GM23338 (cell line): ENCODE data around the gene TMC1. TPM values are rescaled to one million over a fixed set of nuclear protein-coding genes. Genes with fewer than 3 reads are reported as not detected.
A peak's percentile ranks its signal among the peaks of the same experiment; 100 is the strongest.

Experiments
- ATAC-seq: fragments of 200-7000 bp; cut with Tn5 transposase; 3 replicates; pipeline ENCODE4 v1.9.1; 2020
- DNase-seq: peaks from one replicate; pipeline ENCODE4 v3.0.0-alpha.2; 2015; ENCODE audit warnings: low spot score
- H2AFZ ChIP-seq: fragments of 200-600 bp; sonication (generic); 2 replicates; pipeline ENCODE4 v1.8.0; 2016; ENCODE audit warnings: antibody characterized with exemption, mild to moderate bottlenecking, moderate library complexity
- H3F3A ChIP-seq: fragments of 200-600 bp; sonication (generic); replicated peaks from 2 replicates; pipeline ENCODE4 v1.8.0; 2017; ENCODE audit warnings: antibody characterized with exemption, mixed run types, low read depth
- H3K27ac ChIP-seq: fragments of 200-600 bp; sonication (generic); 2 replicates; pipeline ENCODE4 v1.6.1; 2016; ENCODE audit warnings: low read depth
- H3K27me3 ChIP-seq: fragments of 200-600 bp; sonication (generic); 2 replicates; pipeline ENCODE4 v1.8.0; 2016; ENCODE audit warnings: mild to moderate bottlenecking, mixed run types, moderate library complexity; ENCODE audit not compliant: insufficient read depth
- H3K36me3 ChIP-seq: fragments of 200-600 bp; sonication (generic); 2 replicates; pipeline ENCODE4 v1.8.0; 2016; ENCODE audit warnings: mild to moderate bottlenecking; ENCODE audit not compliant: insufficient read depth
- H3K4me1 ChIP-seq: fragments of 200-600 bp; sonication (generic); 2 replicates; pipeline ENCODE4 v1.8.0; 2016; ENCODE audit warnings: mild to moderate bottlenecking, moderate library complexity; ENCODE audit not compliant: insufficient read depth
- H3K4me2 ChIP-seq: fragments of 200-600 bp; sonication (generic); 2 replicates; pipeline ENCODE4 v1.7.1; 2017; ENCODE audit warnings: mixed run types
- H3K4me3 ChIP-seq: fragments of 200-600 bp; sonication (generic); 2 replicates; pipeline ENCODE4 v1.6.1; 2016; ENCODE audit warnings: mixed run types
- H3K79me2 ChIP-seq: fragments of 200-600 bp; sonication (generic); replicated peaks from 2 replicates; pipeline ENCODE4 v1.8.0; 2017; ENCODE audit warnings: mild to moderate bottlenecking; ENCODE audit not compliant: insufficient read depth
- H3K9me2 ChIP-seq: fragments of 200-600 bp; sonication (generic); 2 replicates; pipeline ENCODE4 v1.8.0; 2017; ENCODE audit not compliant: insufficient read depth
- H4K20me1 ChIP-seq: fragments of 200-600 bp; sonication (generic); replicated peaks from 2 replicates; pipeline ENCODE4 v1.8.0; 2017; ENCODE audit warnings: mild to moderate bottlenecking; ENCODE audit not compliant: insufficient read depth
- H3K27ac Mint-ChIP-seq: 2 replicates; pipeline ENCODE4 v1.8.0; 2020; ENCODE audit warnings: inconsistent platforms, mild to moderate bottlenecking, moderate library complexity, mixed read lengths
- H3K27me3 Mint-ChIP-seq: 3 replicates; pipeline ENCODE4 v1.8.0; 2022; ENCODE audit warnings: low read depth, mild to moderate bottlenecking, moderate library complexity, mixed read lengths, inconsistent platforms; ENCODE audit not compliant: insufficient read depth, poor library complexity
- H3K36me3 Mint-ChIP-seq: 3 replicates; pipeline ENCODE4 v1.8.0; 2021; ENCODE audit warnings: low read depth, mild to moderate bottlenecking, inconsistent platforms, moderate library complexity, mixed read lengths
- H3K4me1 Mint-ChIP-seq: 3 replicates; pipeline ENCODE4 v1.8.0; 2020; ENCODE audit warnings: mild to moderate bottlenecking, inconsistent platforms, mixed read lengths
- H3K4me3 Mint-ChIP-seq: 3 replicates; pipeline ENCODE4 v1.8.0; 2021; ENCODE audit warnings: moderate library complexity, mild to moderate bottlenecking, inconsistent platforms, mixed read lengths
- H3K9me3 Mint-ChIP-seq: 3 replicates; pipeline ENCODE4 v1.8.0; 2020; ENCODE audit warnings: moderate library complexity, mild to moderate bottlenecking, inconsistent platforms, mixed read lengths
- CREB1 ChIP-seq: fragments of 250-450 bp; sonication (Bioruptor Pico); IDR thresholded peaks from 2 replicates; pipeline ENCODE4 v1.5.0; 2020; ENCODE audit warnings: low read depth, mild to moderate bottlenecking, moderate library complexity
- CTCF ChIP-seq, 2 experiments: fragments of 200-600 bp in 1 of 2; sonication (generic) in 1 of 2; conservative IDR thresholded peaks; 2 replicates each; pipeline versions ENCODE4 v1.5.1 to v1.6.1; 2016 to 2017; ENCODE audit warnings: antibody characterized with exemption in 2 of 2, low read depth in 2 of 2, mild to moderate bottlenecking in 2 of 2, moderate library complexity in 1 of 2
- ETS1 ChIP-seq: IDR thresholded peaks from 2 replicates; pipeline ENCODE4 v1.6.1; 2016; ENCODE audit warnings: antibody characterized with exemption
- EZH2 ChIP-seq: fragments of 200-600 bp; sonication (generic); IDR thresholded peaks from one replicate; pipeline ENCODE4 v1.8.0; 2017; ENCODE audit warnings: antibody characterized with exemption, mild to moderate bottlenecking, low read depth; ENCODE audit not compliant: unreplicated experiment
- EZH2phosphoT487 ChIP-seq: fragments of 200-600 bp; sonication (generic); IDR thresholded peaks from one replicate; pipeline ENCODE4 v1.8.1; 2018; ENCODE audit warnings: antibody characterized with exemption; ENCODE audit not compliant: unreplicated experiment
- JUNB ChIP-seq: IDR thresholded peaks from one replicate; pipeline ENCODE4 v1.6.1; 2016; ENCODE audit warnings: antibody characterized with exemption; ENCODE audit not compliant: unreplicated experiment
- POLR2AphosphoS5 ChIP-seq: IDR thresholded peaks from 2 replicates; pipeline ENCODE4 v1.6.1; 2016; ENCODE audit warnings: antibody characterized with exemption, low read depth
- ZNF114 ChIP-seq: fragments of 250-450 bp; sonication (Bioruptor Pico); IDR thresholded peaks from 2 replicates; pipeline ENCODE4 v1.5.0; 2020; ENCODE audit warnings: mild to moderate bottlenecking, moderate library complexity
- polyA plus RNA-seq: library from polyadenylated mRNA; unstranded; fragments of >200 nt; fragmentation: Nextera tagmentation; extraction: Ambion mirVana; gene quantifications from 2 replicates; pipeline ENCODE4 v1.2.1, GENCODE V29; 2016
- total RNA-seq: library from RNA; depleted of rRNA; stranded (reverse); fragments of >200 nt; shearing (Covaris generic); gene quantifications from 2 replicates; pipeline ENCODE4 v1.2.3, GENCODE V29; 2014

Gene TMC1
- total and polyA plus RNA-seq, 2 experiments from 2014 or later = 0.61 to 1.2 TPM

- H3K36me3 ChIP-seq = no peaks in the 10 kb centered on the region
- H3K27me3 ChIP-seq = no peaks in the 10 kb centered on the region
- Mint-ChIP-seq H3K36me3 (no peaks in the 10 kb centered on the region), H3K4me1 (peaks cover 8% of the 10 kb centered on the region; the same call in 2 of the 3 replicates), H3K27ac (no peak overlapping the region), H3K27me3 (no peaks in the 10 kb centered on the region), H3K4me3 (no peak overlapping the region), H3K9me3 (no peaks in the 10 kb centered on the region; the same call in 2 of the 3 replicates)
- ATAC-seq (no peak), DNase-seq (no peak)
- no peaks in the 10 kb centered on the region for H4K20me1 ChIP-seq
- TF ChIP-seq ETS1 (no peak), EZH2 (no peak), JUNB (no peak), ZNF114 (CRISPR knock-in tag) (no peak), CTCF (conservative IDR thresholded peaks at IDR 0.05; ENCODE audit: low read depth in 2 of 2) (no peak), POLR2AphosphoS5 (no peak), EZH2phosphoT487 (no peak)
- no peaks in the 10 kb centered on the region for H3K79me2 ChIP-seq
- peaks cover 13% of the 10 kb centered on the region for H3K9me2 ChIP-seq
- no peak overlapping the region for H3K4me3 ChIP-seq
- no peak overlapping the region for H3K4me2 ChIP-seq
- H2AFZ ChIP-seq = no peak overlapping the region
- H3F3A ChIP-seq = no peaks in the 10 kb centered on the region
- 0 out of 2 replicates have a peak, but pooled peaks cover 4% of the 10 kb centered on the region for H3K4me1 ChIP-seq
- H3K27ac ChIP-seq = no peak overlapping the region
Observed at GRCh38 chr9:72751541-72751940, 230.1 kb downstream of the TMC1 start.

GRCh38 chr9:72753266-72753893 is 232.0 kb downstream of the TMC1 start:
- no peak overlapping the region for H3K27ac ChIP-seq
- TF ChIP-seq CREB1 (no peak), CTCF (conservative IDR thresholded peaks at IDR 0.05; ENCODE audit: low read depth in 2 of 2) (peak; percentile 29 to 51)
- no peaks in the 10 kb centered on the region for H3K79me2 ChIP-seq
- no peak for ATAC-seq
- Mint-ChIP-seq H3K27ac (no peak overlapping the region), H3K36me3 (no peaks in the 10 kb centered on the region), H3K4me3 (no peak overlapping the region), H3K9me3 (no peaks in the 10 kb centered on the region; the same call in 2 of the 3 replicates), H3K27me3 (no peaks in the 10 kb centered on the region), H3K4me1 (peaks cover 8% of the 10 kb centered on the region)
- 0 out of 2 replicates have a peak, but pooled peaks cover 4% of the 10 kb centered on the region for H3K4me1 ChIP-seq
- no peaks in the 10 kb centered on the region for H3F3A ChIP-seq
- no peak for DNase-seq
- H3K9me2 ChIP-seq = peaks cover 13% of the 10 kb centered on the region
- H3K4me2 ChIP-seq = no peak overlapping the region
- no peaks in the 10 kb centered on the region for H3K27me3 ChIP-seq
- no peaks in the 10 kb centered on the region for H3K36me3 ChIP-seq
- H3K4me3 ChIP-seq = no peak overlapping the region
- H2AFZ ChIP-seq = no peak overlapping the region
- H4K20me1 ChIP-seq = no peaks in the 10 kb centered on the region
